ENCODE measurements around the gene HIC1. TPM values are rescaled to one million over a fixed set of nuclear protein-coding genes. Genes with fewer than 3 reads are reported as not detected.

HIC1 gene
- total RNA-seq, 2 experiments from 2014 or later: 62.1 to 64.3 TPM

- Mint-ChIP-seq H3K27me3 (no peaks in the 10 kb centered on the region), H3K4me3 (peak overlapping the region; percentile 21), H3K4me1 (peaks cover 42% of the 10 kb centered on the region)
Observed at GRCh38 chr17:2102931-2103809, 48.3 kb downstream of the HIC1 start.

GRCh38 chr17:2105663-2106062, 50.8 kb downstream of the HIC1 start:
- H3K36me3 Mint-ChIP-seq: peaks cover 22% of the 10 kb centered on the region
- no peak for DNase-seq
- no peaks in the 10 kb centered on the region for H3K9me3 Mint-ChIP-seq
- ATAC-seq (ENCODE audit: low read depth): no peak
- no peak overlapping the region for H3K4me3 Mint-ChIP-seq
- no peak overlapping the region for H3K27ac Mint-ChIP-seq
- H3K4me1 Mint-ChIP-seq: peaks cover 41% of the 10 kb centered on the region
- no peaks in the 10 kb centered on the region for H3K27me3 Mint-ChIP-seq
- POLR2A ChIA-PET: no interaction called here

More at GRCh38 chr17:2102931-2103809, 48.3 kb downstream of the HIC1 start:
- POLR2A ChIA-PET: interaction anchor here (0.7 to 1.5 kb wide), 4 partner anchors 12 to 35 kb away, joined by 3 read pairs; no protein-coding TSS in a partner anchor
- ATAC-seq (ENCODE audit: low read depth) (no peak), DNase-seq (no peak)
- H3K27ac Mint-ChIP-seq: peak overlapping the region; percentile 46
- no peaks in the 10 kb centered on the region for H3K9me3 Mint-ChIP-seq
- peaks cover 26% of the 10 kb centered on the region for H3K36me3 Mint-ChIP-seq

DNA sequence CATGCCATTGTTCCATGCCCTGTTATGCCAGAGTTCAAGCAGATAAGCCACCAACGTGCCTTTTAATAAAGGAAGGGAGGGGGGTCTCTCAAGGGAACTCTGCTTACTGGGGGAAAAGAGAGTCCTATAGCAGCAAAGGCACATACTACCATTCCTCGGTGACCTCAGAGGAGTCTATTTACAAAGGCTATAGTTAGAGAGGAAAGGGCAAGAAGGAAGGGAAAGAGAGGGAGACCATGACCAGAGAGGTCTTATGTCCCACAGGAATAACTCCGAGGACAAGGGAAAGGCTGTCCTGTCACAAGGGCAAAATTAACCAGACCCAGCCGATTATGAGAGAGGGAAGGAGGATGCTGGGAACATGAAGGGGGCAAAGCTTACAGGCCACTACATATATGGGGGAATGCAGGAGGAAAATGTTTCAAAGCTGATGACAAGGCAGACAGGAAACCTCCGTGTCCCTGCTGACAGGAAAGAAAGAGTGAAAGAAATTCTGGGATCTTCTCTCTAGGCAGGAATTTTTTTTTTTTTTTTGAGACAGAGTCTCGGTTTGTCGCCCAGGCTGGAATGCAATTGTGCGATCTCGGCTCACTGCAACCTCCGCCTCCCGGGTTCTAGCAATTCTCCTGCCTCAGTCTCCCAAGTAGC, 51.5 kb downstream of the HIC1 start:
- peaks cover 22% of the 10 kb centered on the region for H3K36me3 Mint-ChIP-seq
- no peak overlapping the region for H3K27ac Mint-ChIP-seq
- no peak for ATAC-seq (ENCODE audit: low read depth)
- no peaks in the 10 kb centered on the region for H3K27me3 Mint-ChIP-seq
- no peaks in the 10 kb centered on the region for H3K9me3 Mint-ChIP-seq
- POLR2A ChIA-PET: no interaction called here
- DNase-seq: peak; percentile 2
- H3K4me1 Mint-ChIP-seq: peaks cover 34% of the 10 kb centered on the region
- H3K4me3 Mint-ChIP-seq: no peak overlapping the region

DNA sequence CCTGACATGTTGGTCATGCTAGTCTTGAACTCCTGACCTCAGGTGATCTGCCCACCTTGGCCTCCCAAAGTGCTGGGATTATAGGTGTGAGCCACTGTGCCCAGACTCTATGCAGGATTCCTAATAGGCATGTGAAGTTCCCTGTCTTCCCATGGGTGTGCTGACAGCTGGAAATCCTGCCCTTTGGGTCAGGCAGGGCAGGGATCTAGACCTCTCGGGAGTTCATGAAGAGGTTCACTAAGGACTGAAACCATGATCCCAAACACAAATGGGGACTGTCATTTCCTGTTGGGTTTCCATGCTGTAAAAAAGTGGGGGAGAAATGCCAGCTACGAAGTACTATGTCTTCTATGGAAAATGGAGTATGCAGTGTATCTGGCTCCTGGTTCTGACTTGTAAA, 52.1 kb downstream of the HIC1 start:
- DNase-seq: peak; percentile 1
- Mint-ChIP-seq H3K9me3 (no peaks in the 10 kb centered on the region), H3K27me3 (no peaks in the 10 kb centered on the region), H3K36me3 (peaks cover 20% of the 10 kb centered on the region), H3K4me1 (peaks cover 29% of the 10 kb centered on the region), H3K4me3 (no peak overlapping the region), H3K27ac (no peak overlapping the region)
- ATAC-seq (ENCODE audit: low read depth): no peak
- POLR2A ChIA-PET: no interaction called here

- Mint-ChIP-seq H3K9me3 (no peaks in the 10 kb centered on the region), H3K27me3 (no peaks in the 10 kb centered on the region), H3K4me1 (peaks cover 28% of the 10 kb centered on the region), H3K36me3 (peaks cover 20% of the 10 kb centered on the region), H3K4me3 (no peak overlapping the region), H3K27ac (no peak overlapping the region)
- ATAC-seq (ENCODE audit: low read depth) (no peak), DNase-seq (peak; percentile 7)
- POLR2A ChIA-PET: interaction anchor here (0.5 to 0.8 kb wide), 2 partner anchors 123 to 209 kb away, joined by 3 to 6 read pairs; no protein-coding TSS in a partner anchor
Observed at GRCh38 chr17:2107506-2107905, 52.6 kb downstream of the HIC1 start.

GRCh38 chr17:2108170-2108569, 53.3 kb downstream of the HIC1 start:
- H3K9me3 Mint-ChIP-seq: no peaks in the 10 kb centered on the region
- POLR2A ChIA-PET: interaction anchor here (0.8 kb wide), 1 partner anchor 122 kb away, joined by 6 read pairs; no protein-coding TSS in a partner anchor

DNA sequence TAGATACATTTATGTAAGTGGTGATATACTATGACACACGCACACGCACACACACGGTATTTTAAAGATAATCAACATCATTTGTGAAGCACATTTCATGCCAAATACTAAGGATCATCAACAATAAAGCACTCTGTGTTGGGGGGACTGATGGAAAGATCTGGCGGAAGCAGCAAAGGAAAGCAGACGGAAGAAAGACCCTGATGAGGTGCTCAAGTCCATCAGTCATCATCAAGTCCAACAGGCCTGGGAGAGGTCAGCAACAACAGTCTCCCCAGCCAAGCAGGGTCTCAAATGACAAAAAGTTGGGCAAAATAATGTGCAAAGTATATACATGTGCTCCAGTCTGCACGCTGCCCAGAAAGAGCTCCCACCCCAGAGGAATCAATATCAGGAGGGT, 55.5 kb downstream of the HIC1 start:
- H3K4me3 Mint-ChIP-seq: no peak overlapping the region
- ATAC-seq (ENCODE audit: low read depth) (no peak), DNase-seq (no peak)
- POLR2A ChIA-PET: interaction anchor here (0.6 to 1.4 kb wide), 4 partner anchors 9 to 222 kb away, joined by 3 to 5 read pairs (median 4); no protein-coding TSS in a partner anchor
- no peak overlapping the region for H3K27ac Mint-ChIP-seq
- no peaks in the 10 kb centered on the region for H3K27me3 Mint-ChIP-seq
- H3K4me1 Mint-ChIP-seq: peaks cover 18% of the 10 kb centered on the region
- H3K9me3 Mint-ChIP-seq: no peaks in the 10 kb centered on the region
- H3K36me3 Mint-ChIP-seq: peaks cover 4% of the 10 kb centered on the region

More at GRCh38 chr17:2108170-2108569, 53.3 kb downstream of the HIC1 start:
- peaks cover 22% of the 10 kb centered on the region for H3K4me1 Mint-ChIP-seq
- DNase-seq: peak; percentile 7
- H3K27me3 Mint-ChIP-seq: no peaks in the 10 kb centered on the region
- H3K27ac Mint-ChIP-seq: no peak overlapping the region
- no peak for ATAC-seq (ENCODE audit: low read depth)
- H3K4me3 Mint-ChIP-seq: no peak overlapping the region
- H3K36me3 Mint-ChIP-seq: peaks cover 14% of the 10 kb centered on the region

DNA sequence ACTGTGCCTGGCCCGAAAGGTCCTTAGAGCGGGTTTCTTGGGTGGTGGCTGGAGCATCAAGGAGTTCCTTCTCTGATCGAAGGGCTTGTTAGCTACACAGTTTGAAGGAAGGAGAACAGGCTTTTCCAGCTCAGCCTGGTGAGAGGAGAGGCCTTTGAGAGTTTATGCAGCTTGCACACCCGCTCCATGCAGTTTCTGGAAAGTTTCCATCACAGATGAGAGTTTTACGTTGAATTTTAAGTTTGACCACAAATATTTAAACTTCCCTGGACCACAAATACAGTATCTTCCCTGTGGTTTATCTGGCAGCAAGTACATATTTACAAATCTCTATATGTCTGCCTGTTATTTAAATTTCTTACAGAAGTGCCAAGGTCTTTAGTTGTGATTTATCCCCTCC, 56.8 kb downstream of the HIC1 start:
- H3K36me3 Mint-ChIP-seq: peaks cover 4% of the 10 kb centered on the region
- no peak overlapping the region for H3K27ac Mint-ChIP-seq
- DNase-seq: peak; percentile 0
- H3K27me3 Mint-ChIP-seq: no peaks in the 10 kb centered on the region
- no peaks in the 10 kb centered on the region for H3K9me3 Mint-ChIP-seq
- H3K4me3 Mint-ChIP-seq: no peak overlapping the region
- POLR2A ChIA-PET: interaction anchor here (1.4 kb wide), 1 partner anchor 10 kb away, joined by 4 read pairs; no protein-coding TSS in a partner anchor
- ATAC-seq (ENCODE audit: low read depth): no peak
- peaks cover 9% of the 10 kb centered on the region for H3K4me1 Mint-ChIP-seq

Small RNA genes within 50 kb of the gene (microRNA-seq; reads per million reads assigned to microRNA genes)
- gene MIR132 (1,077 reads per million, percentile 79 among the genes with 10 or more reads in this experiment), gene MIR212 (34.4 reads per million, percentile 39 among the genes with 10 or more reads in this experiment)

Other genes starting within 250 kb of the HIC1 start
- 10 to 100 TPM; 44.7 to 48.6 TPM for gene SMYD4, start 225.2 kb upstream of the HIC1 start, total RNA-seq
- gene RPA1, start 225.1 kb upstream of the HIC1 start, total RNA-seq: 100 to 1,000 TPM; 245 to 252 TPM
- gene RTN4RL1, start 29.8 kb upstream of the HIC1 start, total RNA-seq: under 1 TPM; 0.22 to 0.45 TPM
- 10 to 100 TPM; 45.7 to 46.4 TPM for gene DPH1, start 24.9 kb upstream of the HIC1 start, total RNA-seq
- gene OVCA2, start 13.1 kb upstream of the HIC1 start, total RNA-seq: 10 to 100 TPM; 32.0 to 35.5 TPM
- gene SMG6, start 248.7 kb downstream of the HIC1 start, total RNA-seq: 10 to 100 TPM; 48.5 to 58.3 TPM
- gene SRR, start 248.8 kb downstream of the HIC1 start, total RNA-seq: 10 to 100 TPM; 16.3 to 19.8 TPM

All from activated naive CD8-positive, alpha-beta T cell treated with anti-CD3 and anti-CD28 coated beads, Interleukin-2, amount 10 ng/mL, durations not matched to agents 7 days and 5 days (primary cell).